GM12878 (cell line): Measurements from ENCODE around the gene IL21.
A peak's percentile ranks its signal among the peaks of the same experiment; 100 is the strongest.

ENCODE experiments used
- CHD2 ChIP-seq: IDR thresholded peaks from 2 replicates; pipeline ENCODE4 v1.6.1; 2011; ENCODE audit warnings: low read depth, low read length, improper control_type of control experiment, borderline replicate concordance
- GABPA ChIP-seq: IDR thresholded peaks from 2 replicates; pipeline ENCODE4 v1.6.1; 2014; ENCODE audit warnings: antibody characterized with exemption, low read depth, mild to moderate bottlenecking, inconsistent platforms
- JUND ChIP-seq: IDR thresholded peaks from 2 replicates; pipeline ENCODE4 v1.6.1; 2012; ENCODE audit warnings: low read depth, mild to moderate bottlenecking, low read length, improper control_type of control experiment, moderate library complexity
- MEF2A ChIP-seq: IDR thresholded peaks from 2 replicates; pipeline ENCODE4 v1.6.1; 2011; ENCODE audit warnings: low read depth, mild to moderate bottlenecking, low read length, moderate library complexity; ENCODE audit not compliant: insufficient read depth
- MTA3 ChIP-seq: IDR thresholded peaks from 2 replicates; pipeline ENCODE4 v1.6.1; 2012; ENCODE audit warnings: low read length, inconsistent platforms, borderline replicate concordance
- MYC ChIP-seq: IDR thresholded peaks from 2 replicates; pipeline ENCODE4 v1.6.1; 2011; ENCODE audit warnings: mild to moderate bottlenecking, low read length, moderate library complexity, inconsistent platforms; ENCODE audit not compliant: insufficient read depth, insufficient replicate concordance, insufficient read length, severe bottlenecking
- RFX5 ChIP-seq: IDR thresholded peaks from 2 replicates; pipeline ENCODE4 v1.6.1; 2011; ENCODE audit warnings: low read depth, low read length, improper control_type of control experiment
- YY1 ChIP-seq: IDR thresholded peaks from 2 replicates; pipeline ENCODE4 v1.6.1; 2011; ENCODE audit warnings: low read depth, mild to moderate bottlenecking, low read length
- ZZZ3 ChIP-seq: IDR thresholded peaks from 2 replicates; pipeline ENCODE4 v1.6.1; 2011; ENCODE audit warnings: low read depth; ENCODE audit not compliant: control insufficient read depth, insufficient read length
- TF ChIP-seq, protein P1 (sequence below): fragments of 450-650 bp; IDR thresholded peaks from 2 replicates; pipeline ENCODE4 v1.6.1; 2014; ENCODE audit warnings: mild to moderate bottlenecking
- TF ChIP-seq, protein P2 (sequence below): fragments of 450-650 bp; IDR thresholded peaks from 2 replicates; pipeline ENCODE4 v1.6.1; 2017; ENCODE audit warnings: mild to moderate bottlenecking
- TF ChIP-seq, protein P3 (sequence below), 3 experiments: IDR thresholded peaks in 2 of 3; conservative IDR thresholded peaks in 1 of 3; 2 replicates each; pipeline ENCODE4 v1.5.1; 2011; ENCODE audit warnings: low read depth in 3 of 3, low read length in 3 of 3, mild to moderate bottlenecking in 3 of 3, control low read depth in 2 of 3, moderate library complexity in 2 of 3, inconsistent platforms in 1 of 3, mixed read lengths in 1 of 3; ENCODE audit not compliant: control insufficient read depth in 2 of 3, insufficient read depth in 1 of 3; ENCODE audit errors: extremely low read depth in 1 of 3
- TF ChIP-seq, protein P4 (sequence below): IDR thresholded peaks from 2 replicates; pipeline ENCODE4 v1.6.1; 2012; ENCODE audit warnings: mild to moderate bottlenecking, low read depth, low read length
- TF ChIP-seq, protein P5 (sequence below): fragments of 450-650 bp; formaldehyde crosslinking; IDR thresholded peaks from 2 replicates; pipeline ENCODE4 v1.4.0; 2020; ENCODE audit warnings: mild to moderate bottlenecking, moderate library complexity

DNA sequence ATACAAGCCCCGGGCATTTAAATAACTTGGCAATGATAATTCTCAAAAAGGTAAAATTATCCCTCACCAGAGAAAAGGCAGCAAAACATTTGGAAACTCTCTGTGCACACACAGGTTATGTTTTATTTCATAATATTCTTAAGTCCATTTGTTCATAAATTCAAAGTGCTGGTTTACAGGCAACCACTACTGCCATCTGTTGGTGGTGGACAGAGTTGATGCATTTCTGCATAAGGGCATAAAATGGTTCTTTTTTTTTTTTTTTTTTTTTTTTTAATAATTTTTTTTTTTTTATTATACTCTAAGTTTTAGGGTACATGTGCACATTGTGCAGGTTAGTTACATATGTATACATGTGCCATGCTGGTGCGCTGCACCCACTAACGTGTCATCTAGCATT lies 31.5 kb upstream of the IL21 start:
- TF ChIP-seq RFX5, result no peak
- TF ChIP-seq, protein P1, sequence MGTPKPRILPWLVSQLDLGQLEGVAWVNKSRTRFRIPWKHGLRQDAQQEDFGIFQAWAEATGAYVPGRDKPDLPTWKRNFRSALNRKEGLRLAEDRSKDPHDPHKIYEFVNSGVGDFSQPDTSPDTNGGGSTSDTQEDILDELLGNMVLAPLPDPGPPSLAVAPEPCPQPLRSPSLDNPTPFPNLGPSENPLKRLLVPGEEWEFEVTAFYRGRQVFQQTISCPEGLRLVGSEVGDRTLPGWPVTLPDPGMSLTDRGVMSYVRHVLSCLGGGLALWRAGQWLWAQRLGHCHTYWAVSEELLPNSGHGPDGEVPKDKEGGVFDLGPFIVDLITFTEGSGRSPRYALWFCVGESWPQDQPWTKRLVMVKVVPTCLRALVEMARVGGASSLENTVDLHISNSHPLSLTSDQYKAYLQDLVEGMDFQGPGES, result no peak
- TF ChIP-seq, protein P2, sequence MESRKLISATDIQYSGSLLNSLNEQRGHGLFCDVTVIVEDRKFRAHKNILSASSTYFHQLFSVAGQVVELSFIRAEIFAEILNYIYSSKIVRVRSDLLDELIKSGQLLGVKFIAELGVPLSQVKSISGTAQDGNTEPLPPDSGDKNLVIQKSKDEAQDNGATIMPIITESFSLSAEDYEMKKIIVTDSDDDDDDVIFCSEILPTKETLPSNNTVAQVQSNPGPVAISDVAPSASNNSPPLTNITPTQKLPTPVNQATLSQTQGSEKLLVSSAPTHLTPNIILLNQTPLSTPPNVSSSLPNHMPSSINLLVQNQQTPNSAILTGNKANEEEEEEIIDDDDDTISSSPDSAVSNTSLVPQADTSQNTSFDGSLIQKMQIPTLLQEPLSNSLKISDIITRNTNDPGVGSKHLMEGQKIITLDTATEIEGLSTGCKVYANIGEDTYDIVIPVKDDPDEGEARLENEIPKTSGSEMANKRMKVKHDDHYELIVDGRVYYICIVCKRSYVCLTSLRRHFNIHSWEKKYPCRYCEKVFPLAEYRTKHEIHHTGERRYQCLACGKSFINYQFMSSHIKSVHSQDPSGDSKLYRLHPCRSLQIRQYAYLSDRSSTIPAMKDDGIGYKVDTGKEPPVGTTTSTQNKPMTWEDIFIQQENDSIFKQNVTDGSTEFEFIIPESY, result no peak
- TF ChIP-seq, protein P3, sequence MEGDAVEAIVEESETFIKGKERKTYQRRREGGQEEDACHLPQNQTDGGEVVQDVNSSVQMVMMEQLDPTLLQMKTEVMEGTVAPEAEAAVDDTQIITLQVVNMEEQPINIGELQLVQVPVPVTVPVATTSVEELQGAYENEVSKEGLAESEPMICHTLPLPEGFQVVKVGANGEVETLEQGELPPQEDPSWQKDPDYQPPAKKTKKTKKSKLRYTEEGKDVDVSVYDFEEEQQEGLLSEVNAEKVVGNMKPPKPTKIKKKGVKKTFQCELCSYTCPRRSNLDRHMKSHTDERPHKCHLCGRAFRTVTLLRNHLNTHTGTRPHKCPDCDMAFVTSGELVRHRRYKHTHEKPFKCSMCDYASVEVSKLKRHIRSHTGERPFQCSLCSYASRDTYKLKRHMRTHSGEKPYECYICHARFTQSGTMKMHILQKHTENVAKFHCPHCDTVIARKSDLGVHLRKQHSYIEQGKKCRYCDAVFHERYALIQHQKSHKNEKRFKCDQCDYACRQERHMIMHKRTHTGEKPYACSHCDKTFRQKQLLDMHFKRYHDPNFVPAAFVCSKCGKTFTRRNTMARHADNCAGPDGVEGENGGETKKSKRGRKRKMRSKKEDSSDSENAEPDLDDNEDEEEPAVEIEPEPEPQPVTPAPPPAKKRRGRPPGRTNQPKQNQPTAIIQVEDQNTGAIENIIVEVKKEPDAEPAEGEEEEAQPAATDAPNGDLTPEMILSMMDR (IDR thresholded peaks at IDR 0.05 in 2 of 3, conservative IDR thresholded peaks at IDR 0.05 in 1 of 3; ENCODE audit: control insufficient read depth in 2 of 3, extremely low read depth in 1 of 3, insufficient read depth in 1 of 3, low read depth in 3 of 3, low read length in 3 of 3), result peak; percentile 42 to 59 (median 57)
- no peak for TF ChIP-seq MTA3
- no peak; the same call in 1 of the 2 replicates for TF ChIP-seq YY1
- no peak for TF ChIP-seq CHD2
- TF ChIP-seq MYC, result no peak
- TF ChIP-seq JUND, result no peak
- TF ChIP-seq, protein P4, sequence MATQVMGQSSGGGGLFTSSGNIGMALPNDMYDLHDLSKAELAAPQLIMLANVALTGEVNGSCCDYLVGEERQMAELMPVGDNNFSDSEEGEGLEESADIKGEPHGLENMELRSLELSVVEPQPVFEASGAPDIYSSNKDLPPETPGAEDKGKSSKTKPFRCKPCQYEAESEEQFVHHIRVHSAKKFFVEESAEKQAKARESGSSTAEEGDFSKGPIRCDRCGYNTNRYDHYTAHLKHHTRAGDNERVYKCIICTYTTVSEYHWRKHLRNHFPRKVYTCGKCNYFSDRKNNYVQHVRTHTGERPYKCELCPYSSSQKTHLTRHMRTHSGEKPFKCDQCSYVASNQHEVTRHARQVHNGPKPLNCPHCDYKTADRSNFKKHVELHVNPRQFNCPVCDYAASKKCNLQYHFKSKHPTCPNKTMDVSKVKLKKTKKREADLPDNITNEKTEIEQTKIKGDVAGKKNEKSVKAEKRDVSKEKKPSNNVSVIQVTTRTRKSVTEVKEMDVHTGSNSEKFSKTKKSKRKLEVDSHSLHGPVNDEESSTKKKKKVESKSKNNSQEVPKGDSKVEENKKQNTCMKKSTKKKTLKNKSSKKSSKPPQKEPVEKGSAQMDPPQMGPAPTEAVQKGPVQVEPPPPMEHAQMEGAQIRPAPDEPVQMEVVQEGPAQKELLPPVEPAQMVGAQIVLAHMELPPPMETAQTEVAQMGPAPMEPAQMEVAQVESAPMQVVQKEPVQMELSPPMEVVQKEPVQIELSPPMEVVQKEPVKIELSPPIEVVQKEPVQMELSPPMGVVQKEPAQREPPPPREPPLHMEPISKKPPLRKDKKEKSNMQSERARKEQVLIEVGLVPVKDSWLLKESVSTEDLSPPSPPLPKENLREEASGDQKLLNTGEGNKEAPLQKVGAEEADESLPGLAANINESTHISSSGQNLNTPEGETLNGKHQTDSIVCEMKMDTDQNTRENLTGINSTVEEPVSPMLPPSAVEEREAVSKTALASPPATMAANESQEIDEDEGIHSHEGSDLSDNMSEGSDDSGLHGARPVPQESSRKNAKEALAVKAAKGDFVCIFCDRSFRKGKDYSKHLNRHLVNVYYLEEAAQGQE, result no peak
- no peak for TF ChIP-seq GABPA
- TF ChIP-seq MEF2A, result no peak
- TF ChIP-seq, protein P5, sequence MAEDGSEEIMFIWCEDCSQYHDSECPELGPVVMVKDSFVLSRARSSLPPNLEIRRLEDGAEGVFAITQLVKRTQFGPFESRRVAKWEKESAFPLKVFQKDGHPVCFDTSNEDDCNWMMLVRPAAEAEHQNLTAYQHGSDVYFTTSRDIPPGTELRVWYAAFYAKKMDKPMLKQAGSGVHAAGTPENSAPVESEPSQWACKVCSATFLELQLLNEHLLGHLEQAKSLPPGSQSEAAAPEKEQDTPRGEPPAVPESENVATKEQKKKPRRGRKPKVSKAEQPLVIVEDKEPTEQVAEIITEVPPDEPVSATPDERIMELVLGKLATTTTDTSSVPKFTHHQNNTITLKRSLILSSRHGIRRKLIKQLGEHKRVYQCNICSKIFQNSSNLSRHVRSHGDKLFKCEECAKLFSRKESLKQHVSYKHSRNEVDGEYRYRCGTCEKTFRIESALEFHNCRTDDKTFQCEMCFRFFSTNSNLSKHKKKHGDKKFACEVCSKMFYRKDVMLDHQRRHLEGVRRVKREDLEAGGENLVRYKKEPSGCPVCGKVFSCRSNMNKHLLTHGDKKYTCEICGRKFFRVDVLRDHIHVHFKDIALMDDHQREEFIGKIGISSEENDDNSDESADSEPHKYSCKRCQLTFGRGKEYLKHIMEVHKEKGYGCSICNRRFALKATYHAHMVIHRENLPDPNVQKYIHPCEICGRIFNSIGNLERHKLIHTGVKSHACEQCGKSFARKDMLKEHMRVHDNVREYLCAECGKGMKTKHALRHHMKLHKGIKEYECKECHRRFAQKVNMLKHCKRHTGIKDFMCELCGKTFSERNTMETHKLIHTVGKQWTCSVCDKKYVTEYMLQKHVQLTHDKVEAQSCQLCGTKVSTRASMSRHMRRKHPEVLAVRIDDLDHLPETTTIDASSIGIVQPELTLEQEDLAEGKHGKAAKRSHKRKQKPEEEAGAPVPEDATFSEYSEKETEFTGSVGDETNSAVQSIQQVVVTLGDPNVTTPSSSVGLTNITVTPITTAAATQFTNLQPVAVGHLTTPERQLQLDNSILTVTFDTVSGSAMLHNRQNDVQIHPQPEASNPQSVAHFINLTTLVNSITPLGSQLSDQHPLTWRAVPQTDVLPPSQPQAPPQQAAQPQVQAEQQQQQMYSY (CRISPR knock-in tag), result no peak
- TF ChIP-seq ZZZ3, result no peak
